Sigmoid colon (tissue), 4 donors: ENCODE measurements around the gene ZCCHC24.

ENCODE experiments used
- CTCF ChIP-seq, 4 experiments: fragments of 450-650 bp in 3 of 4; fragments of 200-600 bp in 1 of 4; IDR thresholded peaks; one replicate each; pipeline ENCODE4 v1.5.1; 2016 to 2019; ENCODE audit warnings: antibody characterized with exemption in 4 of 4, mild to moderate bottlenecking in 3 of 4, moderate library complexity in 2 of 4
- EP300 ChIP-seq, 4 donors: sonication (generic); formaldehyde crosslinking; IDR thresholded peaks; one replicate each; pipeline ENCODE4 v1.6.1; 2017; ENCODE audit warnings: antibody characterized with exemption in 4 of 4
- POLR2A ChIP-seq, 2 donors: fragments of 450-650 bp; IDR thresholded peaks; one replicate each; pipeline ENCODE4 v1.6.1; 2016; ENCODE audit warnings: antibody characterized with exemption in 2 of 2, mild to moderate bottlenecking in 2 of 2, moderate library complexity in 2 of 2
- POLR2AphosphoS5 ChIP-seq, 4 donors: sonication (generic); formaldehyde crosslinking; IDR thresholded peaks; one replicate each; pipeline ENCODE4 v1.6.1; 2017; ENCODE audit warnings: antibody characterized with exemption in 4 of 4

- TF ChIP-seq CTCF (IDR thresholded peaks at IDR 0.05) = no peak
- TF ChIP-seq POLR2A (IDR thresholded peaks at IDR 0.05) = no peak
- TF ChIP-seq POLR2AphosphoS5 (IDR thresholded peaks at IDR 0.05) = no peak
- no peak for TF ChIP-seq EP300 (IDR thresholded peaks at IDR 0.05)
These were observed 15.7 kb downstream of the ZCCHC24 start for GRCh38 chr10:79429751-79430150.
